Measurements from ENCODE around the gene MEF2C.

The MEF2C gene

DNA sequence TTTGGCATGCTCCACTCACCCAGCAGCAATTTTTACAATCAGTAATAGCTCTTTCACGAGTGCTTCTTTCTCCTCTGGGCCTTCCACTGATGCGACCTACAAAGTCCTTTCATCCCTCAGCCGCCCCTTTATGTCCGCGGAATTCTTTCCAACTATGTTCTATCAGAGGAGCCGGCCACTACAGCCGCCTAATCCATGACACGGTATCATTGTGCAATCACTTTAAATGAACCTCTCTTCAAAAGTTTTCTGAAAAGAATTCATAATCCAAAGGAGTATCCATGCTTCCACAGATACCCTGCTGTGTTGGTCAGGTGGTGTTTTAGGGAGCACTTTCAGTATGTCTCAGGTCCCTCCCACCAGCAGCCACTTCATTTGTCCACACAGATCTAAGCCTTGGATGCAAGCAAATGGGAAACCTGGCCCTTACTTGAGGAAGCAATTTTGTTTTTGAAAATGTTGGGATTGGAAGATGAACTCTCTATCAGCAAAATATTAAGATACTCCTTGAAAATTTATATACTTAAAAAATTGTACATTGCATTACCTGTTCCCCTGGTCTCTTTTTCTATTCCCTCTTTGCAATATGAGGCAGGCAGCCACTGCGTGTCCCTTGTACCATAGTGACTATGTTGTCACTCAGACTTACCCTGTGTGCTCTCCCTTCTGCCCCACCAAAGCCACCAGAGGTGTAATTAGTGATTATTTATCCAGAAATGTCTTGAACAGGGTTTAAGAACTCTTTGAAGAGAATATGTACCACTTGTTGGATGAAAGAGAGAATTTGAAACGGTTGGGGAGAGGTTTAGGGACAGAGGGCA lies 12.9 kb upstream of the MEF2C start:
- DNase-seq (no peak), ATAC-seq (no peak)
- peaks cover 16% of the 10 kb centered on the region for H3K27me3 Mint-ChIP-seq
- H3K4me1 Mint-ChIP-seq = no peaks in the 10 kb centered on the region
- no peak overlapping the region for H3K27ac Mint-ChIP-seq
- H3K9me3 Mint-ChIP-seq = no peaks in the 10 kb centered on the region
- no peak overlapping the region for H3K4me3 Mint-ChIP-seq

GRCh38 chr5:88892669-88893068 lies 9.7 kb upstream of the MEF2C start:
- Mint-ChIP-seq H3K4me3 (no peak overlapping the region), H3K4me1 (peaks cover 13% of the 10 kb centered on the region), H3K27me3 (peaks cover 48% of the 10 kb centered on the region), H3K27ac (no peak overlapping the region), H3K9me3 (no peaks in the 10 kb centered on the region)
- DNase-seq (no peak), ATAC-seq (no peak)

DNA sequence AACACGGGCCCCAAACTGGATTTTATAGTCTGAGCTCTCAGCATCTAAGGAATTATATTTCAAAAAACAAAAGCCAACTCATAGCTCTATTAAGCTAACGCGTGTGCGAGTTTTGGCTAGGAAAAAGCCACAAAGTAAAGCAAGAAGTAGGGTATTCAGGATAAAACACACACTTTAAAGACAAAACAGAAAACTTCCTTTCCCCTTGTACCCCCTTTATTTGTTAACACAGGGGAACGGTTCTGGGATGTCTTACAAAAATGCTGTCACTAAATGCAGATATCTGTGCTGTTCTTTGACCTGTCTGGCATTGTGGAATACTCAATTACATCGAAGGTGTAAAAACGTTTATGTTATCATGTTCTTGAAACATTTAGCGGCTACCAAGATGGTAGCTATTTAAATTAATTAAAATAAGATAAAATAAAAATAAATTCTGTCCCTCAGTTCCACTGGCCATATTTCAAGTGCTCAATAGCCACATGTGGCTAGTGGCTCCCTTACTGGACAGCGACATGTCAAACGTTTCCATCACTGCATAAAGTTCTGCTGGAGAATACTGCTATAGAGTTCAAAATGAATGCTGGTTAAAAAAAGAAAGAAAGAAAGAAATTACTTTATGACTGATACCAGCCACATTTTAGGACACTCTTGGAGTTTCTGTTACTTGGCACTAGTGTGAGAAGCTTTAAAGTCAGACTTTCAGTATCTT lies 7.2 kb upstream of the MEF2C start:
- ATAC-seq (no peak), DNase-seq (no peak)
- Mint-ChIP-seq H3K27me3 (peaks cover 59% of the 10 kb centered on the region), H3K9me3 (no peaks in the 10 kb centered on the region), H3K27ac (no peak overlapping the region), H3K4me3 (peak overlapping the region; percentile 50 to 74), H3K4me1 (peaks cover 13% of the 10 kb centered on the region)

GRCh38 chr5:88889189-88890069 lies 6.4 kb upstream of the MEF2C start:
- peak overlapping the region in 1 of 2 donors; percentile 85 for H3K27ac Mint-ChIP-seq
- H3K27me3 Mint-ChIP-seq = peaks cover 63% of the 10 kb centered on the region
- no peaks in the 10 kb centered on the region for H3K9me3 Mint-ChIP-seq
- H3K4me3 Mint-ChIP-seq = peak overlapping the region; percentile 50 to 74
- DNase-seq = no peak
- ATAC-seq = peak; percentile 45
- peaks cover 14% of the 10 kb centered on the region for H3K4me1 Mint-ChIP-seq

DNA sequence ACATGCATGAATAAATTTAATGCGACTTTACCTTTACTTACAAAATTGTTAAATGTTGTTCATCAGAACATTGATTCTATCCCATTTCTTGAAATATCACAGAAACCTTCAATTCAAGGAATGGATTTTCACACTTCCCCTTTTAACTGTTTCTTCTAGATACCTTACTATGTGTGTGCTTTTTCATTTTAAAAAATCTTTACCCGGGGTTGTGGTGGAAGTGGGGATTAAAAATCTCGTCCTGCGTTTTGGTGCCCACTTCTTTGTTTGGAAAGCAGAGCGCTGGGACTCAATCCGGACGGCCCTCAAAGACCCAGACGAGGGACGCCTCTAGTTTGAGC lies 5.8 kb upstream of the MEF2C start:
- H3K4me1 Mint-ChIP-seq = peaks cover 21% of the 10 kb centered on the region
- no peak overlapping the region for H3K27ac Mint-ChIP-seq
- no peaks in the 10 kb centered on the region for H3K9me3 Mint-ChIP-seq

DNA sequence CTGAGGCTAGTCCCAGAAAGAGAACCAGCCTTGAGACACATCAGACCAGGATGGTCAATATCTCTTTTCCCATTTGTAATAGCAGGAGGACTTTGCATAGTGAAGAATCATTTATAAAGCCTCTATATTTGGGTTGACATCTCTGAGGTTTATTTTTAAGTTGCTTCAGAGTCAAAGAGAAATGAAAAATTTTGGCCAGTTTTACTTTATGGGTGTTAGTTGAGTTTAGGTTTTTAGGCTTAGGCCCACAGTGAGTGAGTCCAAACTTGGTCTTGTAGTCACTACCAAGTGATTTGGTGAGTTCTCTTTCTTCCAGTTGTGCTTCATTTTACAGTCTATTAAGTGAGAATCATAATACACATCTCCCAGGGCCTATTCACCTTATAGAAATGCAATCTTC lies 5.3 kb upstream of the MEF2C start:
- Mint-ChIP-seq H3K27me3 (peaks cover 74% of the 10 kb centered on the region), H3K9me3 (no peaks in the 10 kb centered on the region), H3K4me3 (no peak overlapping the region), H3K4me1 (peaks cover 23% of the 10 kb centered on the region), H3K27ac (no peak overlapping the region)
- ATAC-seq (no peak), DNase-seq (no peak)

More for the DNA sequence above, 5.8 kb upstream of the MEF2C start:
- Mint-ChIP-seq H3K27me3 (peaks cover 69% of the 10 kb centered on the region), H3K4me3 (no peak overlapping the region)
- ATAC-seq = no peak
- DNase-seq = no peak

GRCh38 chr5:88887342-88887741 lies 4.4 kb upstream of the MEF2C start:
- peaks cover 30% of the 10 kb centered on the region for H3K4me1 Mint-ChIP-seq

DNA sequence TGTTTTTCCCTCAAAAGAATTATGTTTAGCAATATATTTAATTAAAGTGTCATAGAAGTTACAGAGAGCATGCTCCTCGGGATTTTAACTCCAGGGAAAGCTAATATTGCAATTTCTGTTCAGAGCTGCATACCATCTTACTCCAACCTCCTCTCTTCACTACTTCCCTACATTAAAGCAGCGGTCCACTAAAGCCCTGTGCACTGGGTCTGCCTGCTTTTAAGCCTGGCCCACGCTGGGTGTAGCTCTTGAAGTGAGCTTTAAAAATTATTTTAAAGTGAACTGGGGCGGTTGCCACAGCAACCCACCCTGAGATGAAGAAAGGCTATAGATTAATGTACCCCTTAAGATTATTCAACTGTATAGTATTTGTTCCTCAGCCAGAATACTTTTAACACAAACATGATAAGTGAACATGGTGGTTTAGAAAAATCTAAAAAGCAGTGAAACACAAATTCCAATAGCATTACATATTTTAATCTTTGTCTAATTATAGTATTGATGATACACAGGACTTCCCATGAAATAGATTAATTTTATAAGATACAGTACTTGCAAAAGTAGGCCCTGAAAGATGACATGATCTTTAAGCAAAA lies 3.9 kb upstream of the MEF2C start:
- DNase-seq = no peak
- Mint-ChIP-seq H3K4me3 (no peak overlapping the region), H3K27me3 (peaks cover 88% of the 10 kb centered on the region), H3K4me1 (peaks cover 32% of the 10 kb centered on the region), H3K27ac (no peak overlapping the region), H3K9me3 (no peaks in the 10 kb centered on the region)
- no peak for ATAC-seq

More at GRCh38 chr5:88887342-88887741, 4.4 kb upstream of the MEF2C start:
- no peak for ATAC-seq
- Mint-ChIP-seq H3K4me3 (no peak overlapping the region), H3K27ac (no peak overlapping the region), H3K27me3 (peaks cover 84% of the 10 kb centered on the region), H3K9me3 (no peaks in the 10 kb centered on the region)
- no peak for DNase-seq

- H3K27me3 Mint-ChIP-seq = peaks cover 82% of the 10 kb centered on the region
- H3K27ac Mint-ChIP-seq = no peak overlapping the region
- no peak for ATAC-seq
- no peaks in the 10 kb centered on the region for H3K9me3 Mint-ChIP-seq
- peak overlapping the region in 1 of 2 donors; percentile 30 for H3K4me3 Mint-ChIP-seq
- H3K4me1 Mint-ChIP-seq = peaks cover 32% of the 10 kb centered on the region
- DNase-seq = no peak
Measured at GRCh38 chr5:88886252-88886651, 3.3 kb upstream of the MEF2C start.

DNA sequence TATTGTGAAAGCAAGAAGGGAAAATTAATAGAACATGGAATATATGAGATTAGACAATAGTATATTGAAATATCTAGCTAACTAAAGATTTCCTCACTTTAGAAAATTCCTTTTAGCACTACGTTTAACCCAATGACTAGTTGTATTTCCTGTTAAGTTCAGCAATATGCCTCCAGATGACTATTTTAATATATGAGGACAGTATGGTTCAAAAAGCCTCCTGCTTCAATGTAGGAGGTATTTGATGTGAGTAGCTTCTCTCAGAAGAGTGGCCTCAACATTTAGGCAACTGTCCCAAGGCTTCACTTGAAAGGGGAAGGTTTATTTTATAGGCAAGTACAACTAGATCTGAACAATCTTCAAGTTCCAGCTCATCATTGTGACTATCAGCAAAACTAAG lies 2.0 kb upstream of the MEF2C start:
- peaks cover 70% of the 10 kb centered on the region for H3K27me3 Mint-ChIP-seq
- DNase-seq = no peak
- no peak overlapping the region for H3K27ac Mint-ChIP-seq
- H3K9me3 Mint-ChIP-seq = no peaks in the 10 kb centered on the region
- H3K4me3 Mint-ChIP-seq = no peak overlapping the region
- peaks cover 32% of the 10 kb centered on the region for H3K4me1 Mint-ChIP-seq
- no peak for ATAC-seq

DNA sequence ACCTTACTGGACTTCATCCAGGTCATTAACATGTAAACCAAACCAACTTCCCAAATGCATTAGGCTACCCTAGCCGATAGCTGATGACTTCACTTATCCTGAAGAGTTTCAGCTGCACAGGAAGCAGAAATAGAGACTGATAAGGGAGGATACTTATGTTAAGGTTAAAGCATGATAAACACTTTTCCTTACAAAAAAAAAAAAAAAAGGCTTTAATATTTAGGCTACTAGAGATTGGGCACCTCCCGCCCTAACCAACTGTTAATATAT lies 1.6 kb upstream of the MEF2C start:
- no peak for ATAC-seq
- H3K4me1 Mint-ChIP-seq = peaks cover 28% of the 10 kb centered on the region
- no peak for DNase-seq
- no peak overlapping the region for H3K27ac Mint-ChIP-seq
- no peaks in the 10 kb centered on the region for H3K9me3 Mint-ChIP-seq
- H3K4me3 Mint-ChIP-seq = peak overlapping the region; percentile 77 to 86
- H3K27me3 Mint-ChIP-seq = peaks cover 70% of the 10 kb centered on the region

DNA sequence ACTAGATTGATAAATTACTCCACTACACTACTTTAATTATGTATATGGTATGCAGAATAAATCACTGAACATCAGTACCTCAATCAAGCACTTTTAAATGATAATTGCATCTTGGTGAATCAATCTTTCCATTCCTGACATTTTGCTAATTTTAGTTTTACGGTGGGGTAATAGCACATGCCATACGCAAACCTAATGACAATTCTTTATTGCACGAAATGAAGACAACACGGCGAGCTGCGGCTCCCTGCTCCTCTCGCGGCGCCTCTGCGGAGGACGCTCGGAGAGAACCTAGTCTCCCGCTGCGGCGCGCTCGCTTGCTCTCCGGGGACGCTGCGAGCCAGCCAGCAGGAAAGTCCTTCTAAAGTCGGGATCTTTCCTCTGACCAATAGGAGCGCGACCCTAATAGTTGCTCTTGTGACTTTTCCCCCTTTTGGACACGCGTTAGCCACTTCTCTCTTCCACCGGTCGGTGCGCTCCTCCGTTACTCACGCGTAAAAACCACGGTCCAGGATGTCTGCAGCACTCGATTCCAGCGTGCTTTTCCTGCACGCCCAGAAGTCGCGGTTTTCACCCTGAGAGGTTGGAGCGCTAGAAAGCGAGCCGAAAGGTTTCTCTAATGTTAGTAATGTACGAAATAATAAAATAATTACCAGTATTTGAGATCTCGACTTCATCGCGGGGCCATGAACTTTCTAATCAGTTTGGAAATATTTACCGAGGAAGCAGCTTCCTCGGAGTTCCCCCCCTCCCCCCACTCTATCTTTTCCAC lies 1.0 kb upstream of the MEF2C start:
- H3K9me3 Mint-ChIP-seq = no peaks in the 10 kb centered on the region
- DNase-seq = peak in 1 of 2 donors; percentile 25
- peak overlapping the region; percentile 77 to 86 for H3K4me3 Mint-ChIP-seq
- peak; percentile 57 for ATAC-seq
- peaks cover 67% of the 10 kb centered on the region for H3K27me3 Mint-ChIP-seq
- H3K27ac Mint-ChIP-seq = peak overlapping the region in 1 of 2 donors; percentile 80
- H3K4me1 Mint-ChIP-seq = peaks cover 22% of the 10 kb centered on the region

DNA sequence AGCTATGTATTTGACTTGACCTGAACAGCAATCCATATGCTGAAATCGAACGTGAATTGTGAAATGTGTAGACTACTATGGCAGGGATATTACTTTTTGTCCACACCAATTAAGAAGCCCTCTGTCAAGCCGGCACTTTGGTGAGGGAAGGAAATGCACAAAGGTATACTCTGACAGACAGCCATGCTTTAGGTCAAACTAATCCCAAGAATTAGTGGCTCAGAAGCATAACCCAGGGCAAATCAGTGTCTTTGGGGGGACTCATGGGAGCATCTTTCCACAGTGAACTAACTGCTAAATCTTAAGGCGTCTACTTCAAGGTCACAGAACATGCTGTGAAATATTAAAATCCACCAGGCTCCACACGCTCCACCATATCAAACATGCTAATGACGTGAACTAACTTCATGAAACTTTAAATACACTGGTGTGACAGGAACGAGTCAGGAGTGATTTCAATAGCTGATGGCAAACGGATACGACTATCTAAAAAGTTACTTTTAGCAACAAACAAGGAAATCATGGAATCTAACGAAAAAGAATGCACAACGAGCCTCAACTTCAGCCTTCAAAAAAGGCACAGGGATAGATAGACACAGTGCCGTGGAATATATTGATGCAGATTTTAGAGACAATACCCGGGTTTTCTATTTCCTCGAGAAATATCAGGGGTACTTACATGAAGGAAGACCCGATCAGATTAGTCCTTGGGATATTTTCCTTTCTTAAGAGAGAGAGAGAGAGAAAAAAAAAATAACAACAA lies 527 bp downstream of the MEF2C start:
- H3K9me3 Mint-ChIP-seq = no peaks in the 10 kb centered on the region
- peaks cover 52% of the 10 kb centered on the region for H3K27me3 Mint-ChIP-seq
- DNase-seq (no peak), ATAC-seq (peak; percentile 33)
- H3K27ac Mint-ChIP-seq = no peak overlapping the region
- H3K4me3 Mint-ChIP-seq = peak overlapping the region; percentile 77 to 86
- peaks cover 19% of the 10 kb centered on the region for H3K4me1 Mint-ChIP-seq

GRCh38 chr5:88881571-88881971 lies 1.4 kb downstream of the MEF2C start:
- H3K27ac Mint-ChIP-seq = no peak overlapping the region

More at GRCh38 chr5:88881571-88881971, 1.4 kb downstream of the MEF2C start:
- ATAC-seq (no peak), DNase-seq (no peak)
- Mint-ChIP-seq H3K27me3 (peaks cover 46% of the 10 kb centered on the region), H3K4me3 (no peak overlapping the region), H3K4me1 (peaks cover 19% of the 10 kb centered on the region), H3K9me3 (no peaks in the 10 kb centered on the region)
